HepG2 (cell line): ENCODE results near the gene CIBAR2. TPM values are rescaled to one million over a fixed set of nuclear protein-coding genes. Genes with fewer than 3 reads are reported as not detected.

ENCODE experiments used
- ATAC-seq: fragments of 200-7000 bp; cut with Tn5 transposase; 3 replicates; pipeline ENCODE4 v1.9.1; 2020; ENCODE audit warnings: mild to moderate bottlenecking, moderate library complexity
- BruUV-seq: library from RNA; stranded (reverse); fragments of 400-500 nt; replicated peaks from 2 replicates; lab custom pipeline; 2021; lab: Mats Ljungman, UMichigan
- CTCF ChIA-PET: fragments of 300-600 bp; formaldehyde crosslinking; extraction: SDS; loops from one replicate; lab custom pipeline; 2021; ENCODE audit warnings: low total read pairs, inconsistent platforms, low intra/inter-chr PET ratio; lab: Yijun Ruan, JAX
- POLR2A ChIA-PET: fragments of 350-600 bp; sonication (Branson Sonifier 250); formaldehyde crosslinking; loops from one replicate; lab custom pipeline; 2020; ENCODE audit warnings: antibody characterized with exemption, inconsistent platforms; lab: Yijun Ruan, JAX
- DNase-seq: peaks from one replicate; pipeline ENCODE4 v3.0.0-alpha.2; 2015; ENCODE audit warnings: low spot score
- FAIRE-seq: peaks from 3 replicates; lab custom pipeline; 2011; peaks lifted over from hg19 to GRCh38; lab: Jason Lieb, UNC
- H2AFZ ChIP-seq: one replicate; pipeline ENCODE4 v1.6.1; 2011; ENCODE audit warnings: low read length, inconsistent platforms
- H3K27ac ChIP-seq: fragments of 300-600 bp; 3 replicates; pipeline ENCODE4 v1.8.0; 2011; ENCODE audit warnings: mixed run types, mild to moderate bottlenecking, mixed read lengths, low read length, inconsistent platforms; ENCODE audit not compliant: insufficient read depth; ENCODE audit errors: extremely low read length
- H3K27me3 ChIP-seq, 2 experiments: fragments of 200-600 bp in 1 of 2; 2 replicates in 1 of 2; 3 replicates in 1 of 2; pipeline versions ENCODE4 v1.6.0 to v1.8.0; 2011; ENCODE audit warnings: low read length in 2 of 2, mild to moderate bottlenecking in 2 of 2, moderate library complexity in 2 of 2, inconsistent platforms in 1 of 2; ENCODE audit not compliant: insufficient read depth in 2 of 2, control insufficient read depth in 1 of 2
- H3K36me3 ChIP-seq, 2 experiments: fragments of 200-600 bp in 1 of 2; replicated peaks in 1 of 2; 2 replicates in 1 of 2; 3 replicates in 1 of 2; pipeline versions ENCODE4 v1.5.1 to v1.8.0; 2011; ENCODE audit warnings: low read length in 2 of 2, inconsistent platforms in 1 of 2; ENCODE audit not compliant: insufficient read depth in 2 of 2, control insufficient read depth in 1 of 2
- H3K4me1 ChIP-seq: 2 replicates; pipeline ENCODE4 v1.5.1; 2012; ENCODE audit warnings: low read length, inconsistent platforms; ENCODE audit not compliant: insufficient read depth
- H3K4me2 ChIP-seq: 2 replicates; pipeline ENCODE4 v1.6.0; 2011; ENCODE audit warnings: low read depth, low read length, inconsistent platforms
- H3K4me3 ChIP-seq, 3 experiments: fragments of 200-600 bp in 1 of 3; sonication (generic), shearing (Covaris generic) in 1 of 3; replicated peaks in 1 of 3; 2 replicates each; pipeline ENCODE4 v1.5.1; 2011 to 2016; ENCODE audit warnings: low read length in 3 of 3, inconsistent platforms in 2 of 3, low read depth in 2 of 3, mild to moderate bottlenecking in 2 of 3, control low read depth in 1 of 3, mixed read lengths in 1 of 3; ENCODE audit not compliant: insufficient read depth in 1 of 3
- H3K79me2 ChIP-seq: one replicate; pipeline ENCODE4 v1.6.1; 2011; ENCODE audit warnings: low read length, inconsistent platforms; ENCODE audit not compliant: insufficient read depth
- H3K9ac ChIP-seq: 2 replicates; pipeline ENCODE4 v1.6.0; 2011; ENCODE audit warnings: mild to moderate bottlenecking, low read depth, low read length, inconsistent platforms; ENCODE audit not compliant: insufficient read depth
- H3K9me3 ChIP-seq: 2 replicates; pipeline ENCODE4 v1.5.1; 2012; ENCODE audit warnings: mild to moderate bottlenecking, low read length
- H4K20me1 ChIP-seq: 2 replicates; pipeline ENCODE4 v1.6.0; 2011; ENCODE audit warnings: inconsistent platforms, mild to moderate bottlenecking, low read length, moderate library complexity; ENCODE audit not compliant: insufficient read depth
- AGO2 ChIP-seq: fragments of 200-400 bp; formaldehyde crosslinking; optimal IDR thresholded peaks from 2 replicates; pipeline ENCODE3; 2017; ENCODE audit warnings: mild to moderate bottlenecking, low read depth, low read length, moderate library complexity
- ELF3 ChIP-seq: IDR thresholded peaks from 2 replicates; pipeline ENCODE4 v1.6.1; 2016; ENCODE audit warnings: missing genetic modification reagents, missing compliant biosample characterization
- KAT2B ChIP-seq: fragments of 150-350 bp; IDR thresholded peaks from 2 replicates; pipeline ENCODE4 v1.6.1; 2014; ENCODE audit warnings: low read depth, low read length, borderline replicate concordance
- ZFX ChIP-seq: sonication (generic); formaldehyde crosslinking; IDR thresholded peaks from 2 replicates; pipeline ENCODE4 v1.4.0; 2020; ENCODE audit warnings: mild to moderate bottlenecking, low read depth, missing genetic modification reagents, moderate library complexity
- ZNF619 ChIP-seq: sonication (generic); formaldehyde crosslinking; IDR thresholded peaks from 2 replicates; pipeline ENCODE4 v1.4.0; 2020; ENCODE audit warnings: mild to moderate bottlenecking, missing genetic modification reagents
- ZNF7 ChIP-seq: IDR thresholded peaks from 2 replicates; pipeline ENCODE4 v1.6.1; 2016; ENCODE audit warnings: missing biosample characterization, missing genetic modification reagents
- WGBS: methylation state at CpG from one replicate; pipeline ENCODE4 v1.1.6; 2017; ENCODE audit warnings: low lambda C conversion rate; 5-methylcytosine and 5-hydroxymethylcytosine counted together
- in situ Hi-C: cut with HindIII; loops from 2 replicates; pipeline ENCODE4 v1.10.0; 2017; ENCODE audit warnings: low pct_unique_long_range_greater_than_20kb; ENCODE audit not compliant: extremely low pct_ligation_motif_present
- intact Hi-C: fragments of 100-400 bp; cut with micrococcal nuclease; formaldehyde crosslinking; loops from one replicate; pipeline ENCODE4 v1.10.0; 2022; ENCODE audit not compliant: unreplicated experiment
- polyA plus RNA-seq, 8 experiments: library from polyadenylated mRNA; depleted of rRNA in 3 of 8; stranded (reverse) in 7 of 8; unstranded in 1 of 8; fragments of >200 nt; fragmentation: Illumina TruSeq in 4 of 8; extraction: Trizol in 4 of 8; gene quantifications; 2 replicates each; pipeline versions ENCODE4 v1.2.1 to v1.2.3, GENCODE V29; 2011 to 2016; ENCODE audit warnings: low read depth in 4 of 8, missing spikeins in 1 of 8, mixed read lengths in 1 of 8; ENCODE audit not compliant: insufficient read depth in 1 of 8
- total RNA-seq, 5 experiments: library from RNA; depleted of rRNA; stranded (reverse); fragments of >200 nt; fragmentation: Illumina TruSeq; extraction: Trizol; gene quantifications; 2 replicates each; pipeline ENCODE4 v1.2.3, GENCODE V29; 2016; ENCODE audit warnings: low read depth in 1 of 5
- TF ChIP-seq, protein P1 (sequence below): sonication (generic); formaldehyde crosslinking; IDR thresholded peaks from 2 replicates; pipeline ENCODE4 v1.5.0; 2020; ENCODE audit warnings: mild to moderate bottlenecking, low read depth, missing genetic modification reagents, borderline replicate concordance
- TF ChIP-seq, protein P2 (sequence below): sonication (generic); formaldehyde crosslinking; IDR thresholded peaks from 2 replicates; pipeline ENCODE4 v1.5.1; 2020; ENCODE audit warnings: mild to moderate bottlenecking, missing genetic modification reagents, moderate library complexity
- TF ChIP-seq, protein P3 (sequence below): sonication (generic); formaldehyde crosslinking; IDR thresholded peaks from 2 replicates; pipeline ENCODE4 v1.5.1; 2020; ENCODE audit warnings: missing genetic modification reagents, mild to moderate bottlenecking, borderline replicate concordance

The CIBAR2 gene
- total and polyA plus RNA-seq, 2 of the 13 experiments (the other 11 are each of a cell fraction or from before 2014, with no cell fraction given) = not detected

DNA sequence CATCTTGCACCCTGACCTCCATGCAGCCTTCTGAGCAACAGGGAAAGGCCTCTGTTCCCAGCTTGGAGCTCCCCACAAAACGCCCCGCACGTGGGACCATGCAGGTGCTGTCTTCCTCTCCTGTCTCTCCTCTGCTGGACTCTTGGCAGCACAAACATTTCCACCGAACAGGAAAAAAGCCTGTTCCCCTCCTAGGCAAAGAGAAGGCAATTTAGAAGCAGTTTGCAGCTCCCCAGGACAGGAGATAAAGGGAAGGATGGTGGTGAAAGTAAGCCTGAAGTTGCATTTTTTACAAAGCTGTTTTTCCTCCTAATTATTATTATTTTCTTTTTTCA, 7.7 kb upstream of the CIBAR2 start:
- no peak overlapping the region for H3K4me3 ChIP-seq
- POLR2A ChIA-PET = interaction anchor here (1.7 kb wide), 1 partner anchor 17 kb away, joined by 8 read pairs; no protein-coding TSS in a partner anchor
- ATAC-seq (no peak), DNase-seq (no peak), FAIRE-seq (no peak)
- H3K27ac ChIP-seq = no peak overlapping the region
- H3K27me3 ChIP-seq = peaks cover 0 to 21% of the 10 kb centered on the region in 2 experiments; a peak in 3 of 5 replicates
- H3K79me2 ChIP-seq = no peaks in the 10 kb centered on the region
- CTCF ChIA-PET = no interaction called here
- 1% methylated on average over 4 of the region's 4 CpGs for whole genome bisulfite sequencing
- no peak overlapping the region for H3K9ac ChIP-seq
- no peak overlapping the region for H2AFZ ChIP-seq
- peaks cover 5% of the 10 kb centered on the region; the same call in 1 of the 2 replicates for H3K4me1 ChIP-seq
- no peaks in the 10 kb centered on the region for H4K20me1 ChIP-seq
- peak overlapping the region; percentile 38; the same call in 1 of the 2 replicates for H3K4me2 ChIP-seq
- TF ChIP-seq AGO2 = no peak
- no peak for TF ChIP-seq KAT2B
- TF ChIP-seq, protein P1, sequence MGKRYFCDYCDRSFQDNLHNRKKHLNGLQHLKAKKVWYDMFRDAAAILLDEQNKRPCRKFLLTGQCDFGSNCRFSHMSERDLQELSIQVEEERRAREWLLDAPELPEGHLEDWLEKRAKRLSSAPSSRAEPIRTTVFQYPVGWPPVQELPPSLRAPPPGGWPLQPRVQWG (CRISPR knock-in tag) = no peak
- TF ChIP-seq ZFX (CRISPR knock-in tag) = peak; percentile 41; the same call in 1 of the 2 replicates
- TF ChIP-seq ZNF619 (CRISPR knock-in tag) = no peak
- TF ChIP-seq ZNF7 (CRISPR knock-in tag) = no peak
- in situ Hi-C loops (loop anchor here (10.0 kb wide), 1 partner anchor 105 kb away; no protein-coding TSS in a partner anchor), intact Hi-C loops (no loop called here)
- H3K9me3 ChIP-seq = no peaks in the 10 kb centered on the region
- BruUV-seq = no TSS peak
- no peaks in the 10 kb centered on the region for H3K36me3 ChIP-seq

DNA sequence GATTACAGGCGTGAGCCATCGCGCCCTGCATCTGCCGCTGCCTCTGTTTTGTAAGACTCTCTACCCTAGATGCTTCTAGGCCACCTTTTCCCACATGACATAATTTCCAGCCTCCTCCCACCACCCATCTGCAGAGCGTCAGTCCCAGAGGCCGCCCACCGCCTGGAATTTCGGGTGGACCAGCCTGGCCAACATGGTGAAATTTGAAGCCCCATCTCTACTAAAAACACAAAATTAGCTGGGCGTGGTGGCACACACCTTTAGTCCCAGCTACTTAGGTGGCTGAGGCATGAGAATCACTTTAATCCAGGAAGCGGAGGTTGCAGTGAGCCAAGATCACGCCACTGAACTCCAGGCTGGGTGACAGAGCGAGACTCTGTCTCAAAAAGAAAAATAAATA, 5.1 kb upstream of the CIBAR2 start:
- Histone ChIP-seq H4K20me1 (no peaks in the 10 kb centered on the region), H3K4me3 (no peak overlapping the region), H2AFZ (no peak overlapping the region), H3K27ac (no peak overlapping the region), H3K4me2 (no peak overlapping the region), H3K79me2 (no peaks in the 10 kb centered on the region), H3K27me3 (peaks cover 7 to 28% of the 10 kb centered on the region in 2 experiments), H3K9ac (no peak overlapping the region), H3K36me3 (no peaks in the 10 kb centered on the region), H3K9me3 (no peaks in the 10 kb centered on the region), H3K4me1 (peaks cover 14% of the 10 kb centered on the region)
- POLR2A ChIA-PET = no interaction called here
- FAIRE-seq (no peak), ATAC-seq (no peak), DNase-seq (no peak)
- intact Hi-C loops (loop anchor here (5.0 kb wide), 1 partner anchor 55 kb away; no protein-coding TSS in a partner anchor), in situ Hi-C loops (no loop called here)
- CTCF ChIA-PET = no interaction called here
- BruUV-seq = no TSS peak
- 65% methylated on average over 12 of the region's 12 CpGs for WGBS
- TF ChIP-seq, protein P2, sequence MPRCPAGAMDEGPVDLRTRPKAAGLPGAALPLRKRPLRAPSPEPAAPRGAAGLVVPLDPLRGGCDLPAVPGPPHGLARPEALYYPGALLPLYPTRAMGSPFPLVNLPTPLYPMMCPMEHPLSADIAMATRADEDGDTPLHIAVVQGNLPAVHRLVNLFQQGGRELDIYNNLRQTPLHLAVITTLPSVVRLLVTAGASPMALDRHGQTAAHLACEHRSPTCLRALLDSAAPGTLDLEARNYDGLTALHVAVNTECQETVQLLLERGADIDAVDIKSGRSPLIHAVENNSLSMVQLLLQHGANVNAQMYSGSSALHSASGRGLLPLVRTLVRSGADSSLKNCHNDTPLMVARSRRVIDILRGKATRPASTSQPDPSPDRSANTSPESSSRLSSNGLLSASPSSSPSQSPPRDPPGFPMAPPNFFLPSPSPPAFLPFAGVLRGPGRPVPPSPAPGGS (CRISPR knock-in tag) = no peak
- TF ChIP-seq, protein P3, sequence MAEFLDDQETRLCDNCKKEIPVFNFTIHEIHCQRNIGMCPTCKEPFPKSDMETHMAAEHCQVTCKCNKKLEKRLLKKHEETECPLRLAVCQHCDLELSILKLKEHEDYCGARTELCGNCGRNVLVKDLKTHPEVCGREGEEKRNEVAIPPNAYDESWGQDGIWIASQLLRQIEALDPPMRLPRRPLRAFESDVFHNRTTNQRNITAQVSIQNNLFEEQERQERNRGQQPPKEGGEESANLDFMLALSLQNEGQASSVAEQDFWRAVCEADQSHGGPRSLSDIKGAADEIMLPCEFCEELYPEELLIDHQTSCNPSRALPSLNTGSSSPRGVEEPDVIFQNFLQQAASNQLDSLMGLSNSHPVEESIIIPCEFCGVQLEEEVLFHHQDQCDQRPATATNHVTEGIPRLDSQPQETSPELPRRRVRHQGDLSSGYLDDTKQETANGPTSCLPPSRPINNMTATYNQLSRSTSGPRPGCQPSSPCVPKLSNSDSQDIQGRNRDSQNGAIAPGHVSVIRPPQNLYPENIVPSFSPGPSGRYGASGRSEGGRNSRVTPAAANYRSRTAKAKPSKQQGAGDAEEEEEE (CRISPR knock-in tag) = no peak
- TF ChIP-seq ELF3 (CRISPR knock-in tag) = no peak
